HG03460 (cell line): Measurements from ENCODE around the gene SAMD10.
A peak's percentile ranks its signal among the peaks of the same experiment; 100 is the strongest.
"Not testable (repeated sequence)": the region's sequence is repeated elsewhere in the genome, so short reads cannot be mapped to it uniquely, and the experiment has no call there.

ENCODE experiments used
- ATAC-seq: cut with Tn5 transposase; IDR thresholded peaks from one replicate; pipeline ENCODE4 v1.9.1; 2021; ENCODE audit not compliant: unreplicated experiment

The SAMD10 gene

GRCh38 chr20:64003960-64004725 is 24.7 kb upstream of the SAMD10 start:
- no peak for ATAC-seq

GRCh38 chr20:64001607-64002011 is 22.2 kb upstream of the SAMD10 start:
- ATAC-seq, result no peak

GRCh38 chr20:64000906-64001305 is 21.5 kb upstream of the SAMD10 start:
- no peak for ATAC-seq

GRCh38 chr20:63982937-63983336 is 3.5 kb upstream of the SAMD10 start:
- no peak for ATAC-seq

GRCh38 chr20:63980806-63981728 is 1.6 kb upstream of the SAMD10 start, which contains the start of gene PRPF6:
TSS of gene PRPF6 (plus strand) at chr20:63981132. CDS start at chr20:63981246, 114 bp downstream.
- peak; percentile 44 for ATAC-seq

- ATAC-seq, result peak; percentile 9
Observed at GRCh38 chr20:63980317-63980805, 919 bp upstream of the SAMD10 start.

GRCh38 chr20:63979229-63979556 is 249 bp downstream of the SAMD10 start:
- no peak for ATAC-seq

- ATAC-seq, result no peak
Observed at GRCh38 chr20:63978319-63979228, 868 bp downstream of the SAMD10 start.

- ATAC-seq, result no peak
Observed at GRCh38 chr20:63977739-63978276, 1.6 kb downstream of the SAMD10 start.

- no peak for ATAC-seq
Observed at GRCh38 chr20:63976980-63977738, 2.3 kb downstream of the SAMD10 start.

GRCh38 chr20:63976511-63976910 is 2.9 kb downstream of the SAMD10 start:
- not testable (repeated sequence) for ATAC-seq

- no peak for ATAC-seq
Observed at GRCh38 chr20:63974402-63975200, 4.8 kb downstream of the SAMD10 start.

- ATAC-seq, result no peak
Observed at GRCh38 chr20:63973636-63974401, 5.6 kb downstream of the SAMD10 start.

- ATAC-seq, result no peak
Observed at GRCh38 chr20:63973160-63973479, 6.3 kb downstream of the SAMD10 start.

GRCh38 chr20:63972312-63973159 is 6.9 kb downstream of the SAMD10 start:
- no peak for ATAC-seq

GRCh38 chr20:63971960-63972311 is 7.5 kb downstream of the SAMD10 start:
- not testable (repeated sequence) for ATAC-seq

- ATAC-seq, result no peak
Observed at GRCh38 chr20:63970714-63971431, 8.6 kb downstream of the SAMD10 start.
